NCI-H2227 treated with DMSO at 0.1 percent for 48 hours (cell line): Measurements from ENCODE around the gene VPS52.
A peak's percentile ranks its signal among the peaks of the same experiment; 100 is the strongest.

Source experiments
- DNase-seq: peaks from one replicate; lab custom pipeline; 2025; lab: John Stamatoyannopoulos, UW

VPS52 gene

GRCh38 chr6:33211136-33211535 lies 60.5 kb downstream of the VPS52 start:
- DNase-seq: no peak

DNA sequence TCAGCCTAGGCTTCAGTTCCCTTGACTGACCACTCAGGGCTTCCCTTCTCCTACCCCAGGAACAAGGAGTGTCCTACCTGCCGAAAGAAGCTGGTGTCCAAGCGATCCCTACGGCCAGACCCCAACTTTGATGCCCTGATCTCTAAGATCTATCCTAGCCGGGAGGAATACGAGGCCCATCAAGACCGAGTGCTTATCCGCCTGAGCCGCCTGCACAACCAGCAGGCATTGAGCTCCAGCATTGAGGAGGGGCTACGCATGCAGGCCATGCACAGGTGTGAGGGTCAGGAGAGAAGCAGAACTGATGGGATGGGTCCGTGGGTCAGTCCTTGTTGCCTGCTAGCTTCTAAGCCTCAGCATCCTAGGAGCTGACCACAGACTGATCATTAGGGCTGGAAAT lies 61.8 kb downstream of the VPS52 start:
- no peak for DNase-seq

- DNase-seq: peak; percentile 73
Observed at GRCh38 chr6:33208091-33208967, 63.3 kb downstream of the VPS52 start, which contains the start of gene RING1. Gene RING1 (plus strand): TSS chr6:33208500. CDS start chr6:33208823, 323 bp downstream.

- peak; percentile 40 for DNase-seq
Observed at GRCh38 chr6:33207552-33208090, 64.1 kb downstream of the VPS52 start.

GRCh38 chr6:33206864-33207551 lies 64.7 kb downstream of the VPS52 start:
- no peak for DNase-seq

- DNase-seq: no peak
Observed at GRCh38 chr6:33206027-33206863, 65.4 kb downstream of the VPS52 start.

- no peak for DNase-seq
Observed at GRCh38 chr6:33205191-33206026, 66.3 kb downstream of the VPS52 start.

DNA sequence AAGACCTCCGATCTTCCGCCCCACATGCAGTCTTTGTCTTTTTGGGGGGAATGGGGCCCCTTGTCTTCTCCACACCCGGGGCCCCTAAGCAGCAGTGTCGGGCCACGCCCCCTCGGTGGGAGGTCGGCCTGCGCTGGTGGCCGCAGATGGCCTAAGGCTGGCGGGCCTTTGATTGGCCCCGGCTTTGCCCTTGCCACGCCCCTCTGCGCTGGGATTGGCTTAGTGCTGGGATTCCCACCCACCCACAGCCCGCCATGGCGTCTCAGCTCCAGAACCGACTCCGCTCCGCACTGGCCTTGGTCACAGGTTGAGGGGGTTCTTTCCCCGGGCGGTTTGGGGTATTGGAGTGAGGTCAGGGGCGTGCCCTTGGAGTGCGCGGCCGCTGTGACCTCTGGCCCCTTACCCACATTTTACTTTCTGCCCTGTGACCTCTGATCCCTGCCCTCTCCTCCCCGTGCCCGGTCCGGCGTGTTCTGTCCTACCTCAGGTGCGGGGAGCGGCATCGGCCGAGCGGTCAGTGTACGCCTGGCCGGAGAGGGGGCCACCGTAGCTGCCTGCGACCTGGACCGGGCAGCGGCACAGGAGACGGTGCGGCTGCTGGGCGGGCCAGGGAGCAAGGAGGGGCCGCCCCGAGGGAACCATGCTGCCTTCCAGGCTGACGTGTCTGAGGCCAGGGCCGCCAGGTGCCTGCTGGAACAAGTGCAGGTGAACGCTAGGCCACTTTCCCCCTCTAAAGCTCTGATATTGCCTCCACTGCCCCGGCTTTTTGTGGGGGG lies 67.1 kb downstream of the VPS52 start, which contains the start of gene HSD17B8:
TSS of gene HSD17B8 (plus strand) at position 241 of the 776 bp plus-strand sequence. CDS start at position 255, 14 bp downstream.
- peak; percentile 88 for DNase-seq

DNA sequence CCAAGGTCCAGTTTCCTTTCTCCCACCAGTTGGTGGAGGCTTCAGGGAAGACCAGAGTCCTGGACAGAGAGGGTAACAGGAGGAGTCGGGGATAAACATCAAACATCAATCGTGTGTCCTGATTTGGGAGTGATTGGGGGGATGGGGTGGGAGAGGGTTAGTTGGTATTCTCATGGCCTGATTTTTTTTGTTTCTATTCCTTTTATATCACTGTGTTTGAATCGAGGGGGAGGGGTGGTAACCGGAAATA lies 67.6 kb downstream of the VPS52 start:
- no peak for DNase-seq

GRCh38 chr6:33203443-33204164 lies 68.1 kb downstream of the VPS52 start:
- no peak for DNase-seq

DNA sequence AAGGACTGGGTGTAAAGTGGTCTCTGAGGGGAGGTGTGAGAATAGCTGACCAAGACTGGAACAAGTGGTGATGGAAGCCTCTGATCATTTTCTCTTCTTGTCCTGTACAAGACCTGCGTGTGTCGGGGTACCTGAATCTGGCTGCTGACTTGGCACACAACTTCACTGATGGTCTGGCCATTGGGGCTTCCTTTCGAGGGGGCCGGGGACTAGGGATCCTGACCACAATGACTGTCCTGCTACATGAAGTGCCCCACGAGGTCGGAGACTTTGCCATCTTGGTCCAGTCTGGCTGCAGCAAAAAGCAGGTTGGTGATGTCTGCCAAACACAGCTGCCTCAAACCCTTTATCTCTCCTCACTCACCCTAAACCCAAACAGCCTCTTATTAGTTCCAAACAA lies 68.9 kb downstream of the VPS52 start:
- DNase-seq: no peak

DNA sequence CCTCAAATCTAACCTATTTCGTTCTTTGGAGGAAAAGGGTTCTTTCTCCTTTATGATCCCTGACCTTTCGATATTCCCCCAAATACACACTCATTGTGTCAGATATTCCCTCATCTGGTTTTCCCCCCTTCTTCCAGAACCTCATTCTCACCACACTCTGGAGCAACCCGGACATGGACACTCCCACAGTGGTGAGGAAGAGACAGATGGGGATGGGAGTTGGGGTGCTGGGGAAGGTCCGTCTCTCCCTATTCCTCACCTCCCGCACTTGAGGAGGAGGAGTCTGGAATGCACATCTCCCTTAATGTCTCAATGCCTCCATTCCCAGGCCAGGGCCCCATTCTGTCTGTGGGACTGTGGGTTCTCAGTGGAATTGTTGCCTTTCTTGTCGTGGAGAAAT lies 69.7 kb downstream of the VPS52 start:
- DNase-seq: no peak

DNA sequence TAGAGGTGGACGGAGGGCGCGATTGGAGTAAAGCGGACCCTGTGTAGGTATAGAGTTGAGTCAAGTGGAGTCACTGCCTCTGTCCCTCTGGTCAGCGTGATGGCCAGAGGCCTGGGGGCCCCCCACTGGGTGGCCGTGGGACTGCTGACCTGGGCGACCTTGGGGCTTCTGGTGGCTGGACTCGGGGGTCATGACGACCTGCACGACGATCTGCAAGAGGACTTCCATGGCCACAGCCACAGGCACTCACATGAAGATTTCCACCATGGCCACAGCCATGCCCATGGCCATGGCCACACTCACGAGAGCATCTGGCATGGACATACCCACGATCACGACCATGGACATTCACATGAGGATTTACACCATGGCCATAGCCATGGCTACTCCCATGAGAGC lies 70.5 kb downstream of the VPS52 start:
- no peak for DNase-seq
